Cardiac muscle cell (in vitro differentiated cells and primary cell): ENCODE measurements around the gene TMEM169. TPM values are rescaled to one million over a fixed set of nuclear protein-coding genes. Genes with fewer than 3 reads are reported as not detected.
A peak's percentile ranks its signal among the peaks of the same experiment; 100 is the strongest.

Source experiments
- DNase-seq, 2 donors: peaks; one replicate each; pipeline versions ENCODE4 v3.0.0 to v3.0.0-alpha.2; 2010 to 2017; ENCODE audit warnings: low read depth in 1 of 2, low spot score in 1 of 2
- H3K27ac ChIP-seq: fragments of 200-600 bp; sonication (generic); 2 replicates; pipeline ENCODE4 v1.5.1; 2016
- H3K27me3 ChIP-seq: fragments of 200-600 bp; sonication (generic); 2 replicates; pipeline ENCODE4 v1.6.0; 2016; ENCODE audit warnings: control low read depth
- H3K36me3 ChIP-seq: fragments of 200-600 bp; sonication (generic); 2 replicates; pipeline ENCODE4 v1.5.1; 2016; ENCODE audit warnings: control low read depth
- H3K4me1 ChIP-seq: fragments of 200-600 bp; sonication (generic); 2 replicates; pipeline ENCODE4 v1.8.1; 2017; ENCODE audit warnings: low read depth, mild to moderate bottlenecking, mixed run types
- H3K4me3 ChIP-seq: fragments of 200-600 bp; sonication (generic); 2 replicates; pipeline ENCODE4 v1.5.1; 2016; ENCODE audit warnings: mild to moderate bottlenecking
- H3K9me3 ChIP-seq: fragments of 200-600 bp; sonication (generic); 2 replicates; pipeline ENCODE4 v1.5.1; 2017; ENCODE audit warnings: low read depth, mild to moderate bottlenecking, control low read depth
- CTCF ChIP-seq: IDR thresholded peaks from 2 replicates; pipeline ENCODE4 v1.5.1; 2012; ENCODE audit warnings: low read depth, mild to moderate bottlenecking, low read length
- polyA plus RNA-seq: library from polyadenylated mRNA; unstranded; fragments of >200 nt; fragmentation: Nextera tagmentation; extraction: Ambion mirVana; gene quantifications from 2 replicates; pipeline ENCODE4 v1.2.1, GENCODE V29; 2016
- total RNA-seq: library from RNA; depleted of rRNA; stranded (reverse); fragments of >200 nt; gene quantifications from 2 replicates; pipeline ENCODE4 v1.2.3, GENCODE V29; 2016

The TMEM169 gene
- total and polyA plus RNA-seq, 2 experiments from 2014 or later = 1.2 to 1.9 TPM

GRCh38 chr2:216051350-216051749 is 30.4 kb upstream of the TMEM169 start:
- Histone ChIP-seq H3K4me1 (no peaks in the 10 kb centered on the region), H3K36me3 (no peaks in the 10 kb centered on the region), H3K4me3 (no peak overlapping the region), H3K27ac (no peak overlapping the region), H3K27me3 (no peaks in the 10 kb centered on the region), H3K9me3 (no peaks in the 10 kb centered on the region)
- no peak for DNase-seq
- no peak for TF ChIP-seq CTCF

- H3K36me3 ChIP-seq = no peaks in the 10 kb centered on the region
- no peak overlapping the region for H3K27ac ChIP-seq
- H3K4me3 ChIP-seq = no peak overlapping the region
- no peaks in the 10 kb centered on the region for H3K9me3 ChIP-seq
- no peak for TF ChIP-seq CTCF
- no peaks in the 10 kb centered on the region for H3K4me1 ChIP-seq
- H3K27me3 ChIP-seq = no peaks in the 10 kb centered on the region
- DNase-seq = no peak
These were observed 29.3 kb upstream of the TMEM169 start for GRCh38 chr2:216052420-216052819.

- Histone ChIP-seq H3K27ac (no peak overlapping the region), H3K27me3 (no peaks in the 10 kb centered on the region), H3K4me3 (no peak overlapping the region), H3K36me3 (peaks cover 8% of the 10 kb centered on the region), H3K4me1 (no peaks in the 10 kb centered on the region), H3K9me3 (no peaks in the 10 kb centered on the region)
- no peak for DNase-seq
- no peak for TF ChIP-seq CTCF
These were observed 26.0 kb upstream of the TMEM169 start for GRCh38 chr2:216055680-216056079.

GRCh38 chr2:216056739-216057138 is 25.0 kb upstream of the TMEM169 start:
- Histone ChIP-seq H3K27ac (no peak overlapping the region), H3K36me3 (peaks cover 8% of the 10 kb centered on the region), H3K4me1 (no peaks in the 10 kb centered on the region), H3K27me3 (no peaks in the 10 kb centered on the region), H3K9me3 (no peaks in the 10 kb centered on the region), H3K4me3 (no peak overlapping the region)
- no peak for DNase-seq
- TF ChIP-seq CTCF = no peak

- DNase-seq = peak in 1 of 2 donors; percentile 10
- Histone ChIP-seq H3K27me3 (no peaks in the 10 kb centered on the region), H3K4me1 (no peaks in the 10 kb centered on the region), H3K36me3 (peaks cover 8% of the 10 kb centered on the region), H3K27ac (no peak overlapping the region), H3K9me3 (no peaks in the 10 kb centered on the region), H3K4me3 (no peak overlapping the region)
- no peak for TF ChIP-seq CTCF
These were observed 24.0 kb upstream of the TMEM169 start for GRCh38 chr2:216057688-216058193.
